OCI-LY1 (cell line): Measurements from ENCODE around the gene MEGF6.

Source experiments
- H2AFZ ChIP-seq: fragments of 200-600 bp; sonication (generic), shearing (Covaris generic); 2 replicates; pipeline ENCODE4 v1.6.0; 2014; ENCODE audit warnings: antibody characterized with exemption, mild to moderate bottlenecking, low read length
- H3F3A ChIP-seq: fragments of 200-600 bp; sonication (generic), shearing (Covaris generic); 2 replicates; pipeline ENCODE4 v1.6.0; 2014; ENCODE audit warnings: mild to moderate bottlenecking, antibody characterized with exemption, low read length, moderate library complexity; ENCODE audit not compliant: insufficient read depth
- H3K27ac ChIP-seq: fragments of 200-600 bp; sonication (generic); 2 replicates; pipeline ENCODE4 v1.5.1; 2014; ENCODE audit warnings: low read length, mixed run types, mild to moderate bottlenecking, low read depth; ENCODE audit not compliant: poor library complexity, severe bottlenecking
- H3K27me3 ChIP-seq: fragments of 200-600 bp; sonication (generic); 2 replicates; pipeline ENCODE4 v1.6.0; 2014; ENCODE audit warnings: antibody characterized with exemption, mild to moderate bottlenecking, low read length, moderate library complexity; ENCODE audit not compliant: insufficient read depth
- H3K36me3 ChIP-seq: fragments of 200-600 bp; sonication (generic); 2 replicates; pipeline ENCODE4 v1.6.1; 2014; ENCODE audit warnings: mild to moderate bottlenecking, antibody characterized with exemption, low read length, moderate library complexity, mixed read lengths; ENCODE audit not compliant: insufficient read depth
- H3K4me1 ChIP-seq: fragments of 200-600 bp; sonication (generic); 2 replicates; pipeline ENCODE4 v1.5.1; 2014; ENCODE audit warnings: mild to moderate bottlenecking, low read length, moderate library complexity; ENCODE audit not compliant: insufficient read depth, severe bottlenecking
- H3K4me2 ChIP-seq: fragments of 200-600 bp; sonication (generic), shearing (Covaris generic); 2 replicates; pipeline ENCODE4 v1.6.1; 2014; ENCODE audit warnings: low read length
- H3K4me3 ChIP-seq: fragments of 200-600 bp; sonication (generic); 2 replicates; pipeline ENCODE4 v1.5.1; 2014; ENCODE audit warnings: low read length, low read depth, mild to moderate bottlenecking, mixed read lengths; ENCODE audit not compliant: poor library complexity, severe bottlenecking
- H3K79me2 ChIP-seq: fragments of 200-600 bp; shearing (Covaris generic); 2 replicates; pipeline ENCODE4 v1.6.1; 2016; ENCODE audit warnings: mixed run types, low read length, mixed read lengths; ENCODE audit not compliant: insufficient read depth
- H3K9ac ChIP-seq: fragments of 200-600 bp; sonication (generic), shearing (Covaris generic); 2 replicates; pipeline ENCODE4 v1.6.1; 2014; ENCODE audit warnings: mild to moderate bottlenecking, low read length, mixed read lengths
- H3K9me2 ChIP-seq: fragments of 200-600 bp; sonication (generic), shearing (Covaris generic); 2 replicates; pipeline ENCODE4 v1.6.1; 2014; ENCODE audit warnings: low read depth, mild to moderate bottlenecking, low read length, mixed read lengths
- H3K9me3 ChIP-seq: fragments of 200-600 bp; shearing (Covaris generic); 2 replicates; pipeline ENCODE4 v1.6.1; 2014; ENCODE audit warnings: low read length, mixed read lengths
- H4K20me1 ChIP-seq: fragments of 200-600 bp; sonication (generic), shearing (Covaris generic); 2 replicates; pipeline ENCODE4 v1.6.0; 2016; ENCODE audit warnings: mild to moderate bottlenecking, low read length; ENCODE audit not compliant: insufficient read depth
- EZH2 ChIP-seq: fragments of 200-600 bp; sonication (generic), shearing (Covaris generic); IDR thresholded peaks from 2 replicates; pipeline ENCODE4 v1.8.0; 2017; ENCODE audit warnings: borderline replicate concordance, mixed run types, mild to moderate bottlenecking, antibody characterized with exemption, low read length, moderate library complexity, mixed read lengths
- TF ChIP-seq, protein P1 (sequence below): fragments of 200-600 bp; sonication (generic), shearing (Covaris generic); IDR thresholded peaks from 2 replicates; pipeline ENCODE4 v1.5.1; 2017; ENCODE audit warnings: mild to moderate bottlenecking, antibody characterized with exemption, low read length, moderate library complexity, mixed read lengths

Gene MEGF6

DNA sequence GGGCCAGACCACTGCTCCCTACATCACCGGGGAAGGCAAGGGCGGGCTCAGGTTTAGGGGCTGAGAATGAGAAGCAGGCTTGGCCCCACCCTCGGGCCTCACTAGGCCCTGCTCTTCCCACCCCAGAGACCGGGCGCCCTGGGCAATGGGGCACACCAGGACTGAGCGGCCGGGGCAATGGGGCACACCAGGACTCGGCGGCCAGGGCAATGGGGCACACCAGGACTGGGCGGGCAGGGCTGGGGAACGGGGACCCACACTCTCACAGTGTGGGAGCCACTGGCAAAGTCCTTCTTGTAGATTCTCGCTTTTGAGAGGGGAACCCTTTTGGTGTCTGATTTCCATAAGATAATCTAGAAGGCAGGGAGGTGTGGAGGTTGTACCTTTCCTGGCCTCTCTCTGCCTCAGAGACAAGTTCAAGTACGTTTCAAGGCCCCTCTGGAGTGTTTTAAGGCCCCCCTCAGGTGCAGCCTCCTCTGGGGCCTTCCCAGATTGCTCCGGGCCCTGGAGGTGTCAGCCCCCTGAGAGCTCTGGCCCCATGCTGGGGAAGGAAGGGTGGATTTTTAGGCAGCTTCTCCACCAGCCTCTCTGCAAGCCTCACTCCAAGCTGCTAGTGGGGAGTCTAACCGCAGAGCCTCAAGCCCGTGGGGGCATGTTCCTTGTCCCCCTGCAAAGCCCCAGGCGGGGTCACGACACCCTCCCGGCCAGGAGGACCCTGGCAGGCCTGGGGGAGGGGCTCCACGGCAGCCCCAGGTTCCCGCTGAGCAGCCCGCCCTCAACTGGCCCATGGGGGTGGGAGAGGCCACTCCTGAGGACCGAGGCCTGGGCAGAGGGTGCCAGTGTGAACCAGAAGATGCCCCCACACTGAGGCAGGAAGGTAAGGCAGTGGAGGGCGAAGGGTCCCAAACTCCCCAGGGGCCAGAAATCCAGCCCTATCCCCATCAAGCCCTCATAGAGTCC lies 90.6 kb downstream of the MEGF6 start:
- TF ChIP-seq, protein P1, sequence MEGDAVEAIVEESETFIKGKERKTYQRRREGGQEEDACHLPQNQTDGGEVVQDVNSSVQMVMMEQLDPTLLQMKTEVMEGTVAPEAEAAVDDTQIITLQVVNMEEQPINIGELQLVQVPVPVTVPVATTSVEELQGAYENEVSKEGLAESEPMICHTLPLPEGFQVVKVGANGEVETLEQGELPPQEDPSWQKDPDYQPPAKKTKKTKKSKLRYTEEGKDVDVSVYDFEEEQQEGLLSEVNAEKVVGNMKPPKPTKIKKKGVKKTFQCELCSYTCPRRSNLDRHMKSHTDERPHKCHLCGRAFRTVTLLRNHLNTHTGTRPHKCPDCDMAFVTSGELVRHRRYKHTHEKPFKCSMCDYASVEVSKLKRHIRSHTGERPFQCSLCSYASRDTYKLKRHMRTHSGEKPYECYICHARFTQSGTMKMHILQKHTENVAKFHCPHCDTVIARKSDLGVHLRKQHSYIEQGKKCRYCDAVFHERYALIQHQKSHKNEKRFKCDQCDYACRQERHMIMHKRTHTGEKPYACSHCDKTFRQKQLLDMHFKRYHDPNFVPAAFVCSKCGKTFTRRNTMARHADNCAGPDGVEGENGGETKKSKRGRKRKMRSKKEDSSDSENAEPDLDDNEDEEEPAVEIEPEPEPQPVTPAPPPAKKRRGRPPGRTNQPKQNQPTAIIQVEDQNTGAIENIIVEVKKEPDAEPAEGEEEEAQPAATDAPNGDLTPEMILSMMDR, result no peak
- no peak for TF ChIP-seq EZH2
- H2AFZ ChIP-seq, result no peak overlapping the region
- H3F3A ChIP-seq, result no peaks in the 10 kb centered on the region
- no peak overlapping the region for H3K9ac ChIP-seq
- no peaks in the 10 kb centered on the region for H3K36me3 ChIP-seq
- H3K4me1 ChIP-seq, result no peaks in the 10 kb centered on the region
- H3K27me3 ChIP-seq, result peaks cover 19% of the 10 kb centered on the region; the same call in 1 of the 2 replicates
- no peaks in the 10 kb centered on the region for H4K20me1 ChIP-seq
- no peaks in the 10 kb centered on the region for H3K9me2 ChIP-seq
- H3K79me2 ChIP-seq, result no peaks in the 10 kb centered on the region
- no peak overlapping the region for H3K4me2 ChIP-seq
- no peak overlapping the region for H3K4me3 ChIP-seq
- no peaks in the 10 kb centered on the region for H3K9me3 ChIP-seq
- H3K27ac ChIP-seq, result no peak overlapping the region

DNA sequence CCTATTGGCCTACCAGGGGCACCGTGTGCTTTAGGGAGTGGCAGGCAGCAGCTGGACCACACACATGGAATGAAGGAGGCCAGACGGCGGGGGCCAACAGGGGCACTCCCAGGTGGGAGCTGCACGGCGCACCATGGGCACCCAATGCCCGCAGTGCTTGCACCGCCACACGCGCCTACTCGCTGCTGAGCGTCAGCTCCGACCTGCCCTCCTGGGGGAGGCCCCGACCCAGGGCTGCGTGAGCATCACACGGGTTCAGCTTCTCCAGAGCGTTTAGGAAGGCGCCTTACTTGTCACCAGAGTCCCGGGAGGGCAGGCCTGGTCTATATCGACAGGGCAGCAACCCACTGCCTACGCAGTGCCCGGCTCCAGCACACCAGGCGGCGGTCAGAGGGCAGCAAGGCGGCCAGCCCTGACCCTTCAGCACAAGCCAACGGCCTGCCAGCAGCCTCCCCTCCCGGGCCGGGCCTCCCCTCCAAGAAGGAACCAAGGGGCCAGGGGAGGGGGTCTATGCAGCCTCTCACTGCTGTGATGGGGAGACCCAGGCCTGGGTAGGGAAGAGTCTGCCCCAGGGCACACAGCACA lies 91.9 kb downstream of the MEGF6 start:
- Histone ChIP-seq H3K79me2 (no peaks in the 10 kb centered on the region), H3K27ac (no peak overlapping the region), H3K4me3 (no peak overlapping the region), H3K9ac (no peak overlapping the region), H4K20me1 (no peaks in the 10 kb centered on the region), H2AFZ (no peak overlapping the region), H3F3A (no peaks in the 10 kb centered on the region), H3K36me3 (no peaks in the 10 kb centered on the region), H3K9me2 (no peaks in the 10 kb centered on the region), H3K27me3 (peaks cover 19% of the 10 kb centered on the region; the same call in 1 of the 2 replicates), H3K9me3 (no peaks in the 10 kb centered on the region), H3K4me2 (no peak overlapping the region), H3K4me1 (no peaks in the 10 kb centered on the region)
- TF ChIP-seq EZH2, result no peak
- TF ChIP-seq, protein P1, result no peak

DNA sequence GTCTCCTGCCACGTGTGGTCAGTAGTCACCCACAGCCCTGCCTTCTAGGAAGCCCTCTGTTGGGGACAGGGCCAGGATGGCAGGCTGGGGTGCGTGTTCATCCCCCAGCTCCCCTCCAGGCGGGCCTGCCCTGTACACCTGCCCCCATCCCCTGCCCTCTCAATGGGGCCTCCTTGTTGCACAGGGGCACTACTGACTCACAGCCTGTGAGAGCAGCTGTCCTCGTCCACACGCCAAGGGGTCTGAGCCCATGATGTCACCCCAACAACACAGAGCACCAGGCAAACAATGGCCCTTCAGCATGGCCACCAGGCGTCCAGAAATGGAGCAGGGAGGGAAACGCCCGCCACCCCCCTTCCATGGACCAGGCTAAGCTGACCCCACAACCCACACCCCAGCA lies 92.6 kb downstream of the MEGF6 start:
- H3K4me1 ChIP-seq, result no peaks in the 10 kb centered on the region
- H3K36me3 ChIP-seq, result no peaks in the 10 kb centered on the region
- no peaks in the 10 kb centered on the region for H3K9me2 ChIP-seq
- no peaks in the 10 kb centered on the region for H4K20me1 ChIP-seq
- H3K27ac ChIP-seq, result no peak overlapping the region
- TF ChIP-seq, protein P1, result no peak
- TF ChIP-seq EZH2, result no peak
- H3K9me3 ChIP-seq, result no peaks in the 10 kb centered on the region
- H3K9ac ChIP-seq, result no peak overlapping the region
- H2AFZ ChIP-seq, result no peak overlapping the region
- no peak overlapping the region for H3K4me3 ChIP-seq
- H3F3A ChIP-seq, result no peaks in the 10 kb centered on the region
- H3K27me3 ChIP-seq, result peaks cover 19% of the 10 kb centered on the region; the same call in 1 of the 2 replicates
- H3K4me2 ChIP-seq, result no peak overlapping the region
- H3K79me2 ChIP-seq, result no peaks in the 10 kb centered on the region
